Panc1 (cell line): Measurements from ENCODE around the gene TRIM17. TPM values are rescaled to one million over a fixed set of nuclear protein-coding genes. Genes with fewer than 3 reads are reported as not detected.

Experiments
- ATAC-seq: fragments of 200-7000 bp; cut with Tn5 transposase; 2 replicates; pipeline ENCODE4 v1.9.1; 2020; ENCODE audit warnings: mild to moderate bottlenecking, moderate library complexity
- BruUV-seq: library from RNA; stranded (reverse); fragments of 400-500 nt; replicated peaks from 2 replicates; lab custom pipeline; 2021; lab: Mats Ljungman, UMichigan
- CTCF ChIA-PET: fragments of 300-600 bp; sonication (Branson Sonifier 250); formaldehyde crosslinking; loops from one replicate; lab custom pipeline; 2022; ENCODE audit warnings: antibody characterized with exemption; lab: Charles Lee
- POLR2A ChIA-PET: fragments of 300-600 bp; sonication (Branson Sonifier 250); formaldehyde crosslinking; loops from one replicate; lab custom pipeline; 2022; ENCODE audit warnings: antibody characterized with exemption; lab: Charles Lee
- DNase-seq: peaks from one replicate; pipeline ENCODE4 v3.0.0-alpha.2; 2010; ENCODE audit warnings: low read depth, low spot score
- H3K27ac ChIP-seq: 2 replicates; pipeline ENCODE4 v1.5.1; 2011; ENCODE audit warnings: mild to moderate bottlenecking, low read length, inconsistent platforms
- H3K27me3 ChIP-seq: fragments of 200-500 bp; sonication (Bioruptor generic); 2 replicates; pipeline ENCODE4 v1.6.0; 2014; ENCODE audit warnings: low read length, inconsistent platforms; ENCODE audit not compliant: control insufficient read depth, insufficient read depth
- H3K36me3 ChIP-seq: fragments of 200-500 bp; sonication (Bioruptor generic); 2 replicates; pipeline ENCODE4 v1.5.1; 2014; ENCODE audit warnings: inconsistent platforms, mild to moderate bottlenecking, low read length, moderate library complexity; ENCODE audit not compliant: control insufficient read depth, insufficient read depth
- H3K4me1 ChIP-seq: 2 replicates; pipeline ENCODE4 v1.5.1; 2011; ENCODE audit warnings: inconsistent platforms, mild to moderate bottlenecking, low read length, moderate library complexity; ENCODE audit not compliant: control insufficient read depth, insufficient read depth
- H3K4me3 ChIP-seq, 2 experiments: 2 replicates each; pipeline ENCODE4 v1.5.1; 2011 to 2012; ENCODE audit warnings: low read depth in 2 of 2, low read length in 2 of 2, mild to moderate bottlenecking in 2 of 2, inconsistent platforms in 1 of 2, moderate library complexity in 1 of 2
- H3K9me3 ChIP-seq: fragments of 200-500 bp; sonication (Bioruptor generic); 2 replicates; pipeline ENCODE4 v1.5.1; 2014; ENCODE audit warnings: low read depth, mild to moderate bottlenecking, inconsistent platforms, low read length, moderate library complexity; ENCODE audit not compliant: control insufficient read depth, insufficient read depth
- POLR2AphosphoS5 ChIP-seq: IDR thresholded peaks from 2 replicates; pipeline ENCODE4 v1.6.1; 2012; ENCODE audit warnings: mild to moderate bottlenecking, low read depth, low read length, moderate library complexity
- SIN3A ChIP-seq: IDR thresholded peaks from 2 replicates; pipeline ENCODE4 v1.6.1; 2012; ENCODE audit warnings: low read depth, mild to moderate bottlenecking, low read length, moderate library complexity, borderline replicate concordance; ENCODE audit not compliant: insufficient read depth
- TCF7L2 ChIP-seq: IDR thresholded peaks from 2 replicates; pipeline ENCODE4 v1.6.1; 2011; ENCODE audit warnings: mild to moderate bottlenecking, low read depth, low read length, inconsistent platforms
- in situ Hi-C: cut with HindIII; loops from 2 replicates; pipeline ENCODE4 v1.10.0; 2016; ENCODE audit warnings: low sequenced_read_pairs, low pct_unique_long_range_greater_than_20kb
- intact Hi-C: fragments of 100-400 bp; cut with micrococcal nuclease; formaldehyde crosslinking; loops from one replicate; pipeline ENCODE4 v1.10.0; 2022; ENCODE audit not compliant: unreplicated experiment
- total RNA-seq: library from RNA; stranded (reverse); gene quantifications from one replicate; pipeline ENCODE4 v1.2.1, GENCODE V29; 2021; ENCODE audit not compliant: unreplicated experiment
- TF ChIP-seq, protein P1 (sequence below), 2 experiments: IDR thresholded peaks; 2 replicates each; pipeline ENCODE4 v1.6.1; 2011 to 2012; ENCODE audit warnings: low read depth in 2 of 2, control low read depth in 1 of 2, low read length in 1 of 2, mild to moderate bottlenecking in 1 of 2, moderate library complexity in 1 of 2; ENCODE audit not compliant: insufficient read depth in 1 of 2
- TF ChIP-seq, protein P2 (sequence below): fragments of 450-650 bp; IDR thresholded peaks from 2 replicates; pipeline ENCODE4 v1.5.1; 2017; ENCODE audit warnings: mild to moderate bottlenecking

The TRIM17 gene
- total RNA-seq, 1 experiment from 2014 or later: 1.2 TPM

DNA sequence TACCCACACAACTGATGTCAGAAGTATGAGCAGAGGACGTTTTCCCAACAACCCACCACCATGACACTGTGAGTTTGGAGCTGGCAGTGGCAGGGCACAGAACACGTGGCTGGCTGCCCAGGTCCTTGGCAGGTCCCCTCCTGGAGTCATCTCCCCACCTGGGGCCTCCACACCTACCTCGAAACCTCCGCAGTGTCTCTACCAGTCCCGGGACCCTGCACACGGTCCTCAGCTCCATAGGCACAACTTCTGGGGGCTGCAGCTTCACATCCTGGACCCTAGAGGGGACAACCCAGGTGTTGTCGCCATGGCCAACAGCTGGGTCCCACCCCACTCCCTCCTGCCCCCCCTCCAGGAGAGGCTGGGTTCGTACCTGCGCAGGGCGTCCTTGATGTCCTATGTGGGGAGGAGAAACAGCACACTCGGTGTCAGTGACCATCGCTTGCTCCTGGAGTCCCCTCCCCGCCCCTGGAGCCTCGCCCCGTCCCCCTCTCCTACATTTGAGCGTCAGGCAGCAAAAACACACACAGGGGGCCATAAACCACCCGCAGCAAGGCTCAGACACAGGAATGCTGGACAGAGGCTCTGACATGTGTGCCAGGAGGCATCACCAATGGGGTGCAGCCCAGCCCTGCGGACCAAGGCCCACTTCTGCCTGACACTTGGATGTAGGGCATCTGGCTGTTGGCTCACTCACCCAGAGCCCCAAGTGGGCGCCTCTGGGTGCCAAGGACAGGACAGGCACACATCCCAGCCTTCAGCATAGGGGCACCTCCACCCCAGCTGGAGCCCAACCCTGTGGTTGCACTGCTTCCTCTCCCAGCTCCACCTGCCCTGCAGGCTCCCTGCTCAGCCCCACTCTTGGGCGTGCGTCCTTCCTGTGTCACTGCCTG lies 19.6 kb downstream of the TRIM17 start:
- H3K27me3 ChIP-seq: no peaks in the 10 kb centered on the region
- POLR2A ChIA-PET: no interaction called here
- no peak overlapping the region for H3K27ac ChIP-seq
- H3K4me3 ChIP-seq: no peak overlapping the region
- in situ Hi-C loops (no loop called here), intact Hi-C loops (no loop called here)
- H3K9me3 ChIP-seq: no peaks in the 10 kb centered on the region
- H3K36me3 ChIP-seq: peaks cover 3% of the 10 kb centered on the region; the same call in 1 of the 2 replicates
- TF ChIP-seq POLR2AphosphoS5 (no peak), SIN3A (no peak), TCF7L2 (no peak)
- TF ChIP-seq, protein P1, sequence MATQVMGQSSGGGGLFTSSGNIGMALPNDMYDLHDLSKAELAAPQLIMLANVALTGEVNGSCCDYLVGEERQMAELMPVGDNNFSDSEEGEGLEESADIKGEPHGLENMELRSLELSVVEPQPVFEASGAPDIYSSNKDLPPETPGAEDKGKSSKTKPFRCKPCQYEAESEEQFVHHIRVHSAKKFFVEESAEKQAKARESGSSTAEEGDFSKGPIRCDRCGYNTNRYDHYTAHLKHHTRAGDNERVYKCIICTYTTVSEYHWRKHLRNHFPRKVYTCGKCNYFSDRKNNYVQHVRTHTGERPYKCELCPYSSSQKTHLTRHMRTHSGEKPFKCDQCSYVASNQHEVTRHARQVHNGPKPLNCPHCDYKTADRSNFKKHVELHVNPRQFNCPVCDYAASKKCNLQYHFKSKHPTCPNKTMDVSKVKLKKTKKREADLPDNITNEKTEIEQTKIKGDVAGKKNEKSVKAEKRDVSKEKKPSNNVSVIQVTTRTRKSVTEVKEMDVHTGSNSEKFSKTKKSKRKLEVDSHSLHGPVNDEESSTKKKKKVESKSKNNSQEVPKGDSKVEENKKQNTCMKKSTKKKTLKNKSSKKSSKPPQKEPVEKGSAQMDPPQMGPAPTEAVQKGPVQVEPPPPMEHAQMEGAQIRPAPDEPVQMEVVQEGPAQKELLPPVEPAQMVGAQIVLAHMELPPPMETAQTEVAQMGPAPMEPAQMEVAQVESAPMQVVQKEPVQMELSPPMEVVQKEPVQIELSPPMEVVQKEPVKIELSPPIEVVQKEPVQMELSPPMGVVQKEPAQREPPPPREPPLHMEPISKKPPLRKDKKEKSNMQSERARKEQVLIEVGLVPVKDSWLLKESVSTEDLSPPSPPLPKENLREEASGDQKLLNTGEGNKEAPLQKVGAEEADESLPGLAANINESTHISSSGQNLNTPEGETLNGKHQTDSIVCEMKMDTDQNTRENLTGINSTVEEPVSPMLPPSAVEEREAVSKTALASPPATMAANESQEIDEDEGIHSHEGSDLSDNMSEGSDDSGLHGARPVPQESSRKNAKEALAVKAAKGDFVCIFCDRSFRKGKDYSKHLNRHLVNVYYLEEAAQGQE (IDR thresholded peaks at IDR 0.05; ENCODE audit: insufficient read depth in 1 of 2, low read depth in 2 of 2, low read length in 1 of 2): no peak
- TF ChIP-seq, protein P2, sequence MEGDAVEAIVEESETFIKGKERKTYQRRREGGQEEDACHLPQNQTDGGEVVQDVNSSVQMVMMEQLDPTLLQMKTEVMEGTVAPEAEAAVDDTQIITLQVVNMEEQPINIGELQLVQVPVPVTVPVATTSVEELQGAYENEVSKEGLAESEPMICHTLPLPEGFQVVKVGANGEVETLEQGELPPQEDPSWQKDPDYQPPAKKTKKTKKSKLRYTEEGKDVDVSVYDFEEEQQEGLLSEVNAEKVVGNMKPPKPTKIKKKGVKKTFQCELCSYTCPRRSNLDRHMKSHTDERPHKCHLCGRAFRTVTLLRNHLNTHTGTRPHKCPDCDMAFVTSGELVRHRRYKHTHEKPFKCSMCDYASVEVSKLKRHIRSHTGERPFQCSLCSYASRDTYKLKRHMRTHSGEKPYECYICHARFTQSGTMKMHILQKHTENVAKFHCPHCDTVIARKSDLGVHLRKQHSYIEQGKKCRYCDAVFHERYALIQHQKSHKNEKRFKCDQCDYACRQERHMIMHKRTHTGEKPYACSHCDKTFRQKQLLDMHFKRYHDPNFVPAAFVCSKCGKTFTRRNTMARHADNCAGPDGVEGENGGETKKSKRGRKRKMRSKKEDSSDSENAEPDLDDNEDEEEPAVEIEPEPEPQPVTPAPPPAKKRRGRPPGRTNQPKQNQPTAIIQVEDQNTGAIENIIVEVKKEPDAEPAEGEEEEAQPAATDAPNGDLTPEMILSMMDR: no peak
- CTCF ChIA-PET: no interaction called here
- peaks cover 11% of the 10 kb centered on the region for H3K4me1 ChIP-seq
- no peak for DNase-seq
- no TSS peak for BruUV-seq
- ATAC-seq: no peak

DNA sequence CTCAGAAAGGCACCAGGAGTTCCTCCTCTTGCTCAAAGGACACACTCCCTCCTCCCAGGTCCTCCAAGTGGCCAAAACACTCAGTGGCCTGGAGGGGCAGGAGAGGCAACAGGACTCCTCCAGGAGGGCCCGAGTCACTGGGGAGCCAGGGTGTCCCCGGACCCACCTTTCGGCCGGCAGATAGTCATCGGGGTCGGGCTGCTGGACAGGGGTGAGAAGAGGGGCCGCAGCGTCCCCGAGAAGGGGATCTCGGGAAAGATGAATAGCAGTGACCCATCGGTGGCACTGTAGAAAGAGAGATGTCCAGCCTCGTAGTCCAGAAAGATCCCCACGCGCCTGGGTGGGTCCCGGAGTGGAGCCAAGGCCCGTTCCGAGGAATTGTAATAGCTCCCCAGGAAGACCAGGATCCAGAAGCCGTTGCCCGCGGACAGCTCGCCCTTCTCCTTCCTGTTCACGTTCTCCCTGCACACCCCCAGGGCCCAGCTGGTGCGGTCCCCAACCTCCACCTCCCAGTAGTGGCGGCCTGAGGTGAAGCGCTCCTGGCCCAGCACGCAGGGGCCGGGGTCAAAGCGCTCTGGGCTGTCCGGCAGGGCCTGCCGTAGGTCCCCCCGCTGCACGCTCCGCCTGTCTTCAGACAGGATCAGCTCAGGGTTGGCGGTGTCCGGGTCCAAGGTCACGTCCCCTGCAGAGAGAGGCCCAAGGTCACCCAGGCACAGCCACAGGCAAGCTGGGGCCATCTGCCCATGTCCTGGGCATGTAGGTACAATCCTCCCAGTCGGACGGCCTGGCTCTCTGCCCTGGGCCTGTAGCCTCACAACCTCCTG lies 21.9 kb downstream of the TRIM17 start:
- Histone ChIP-seq H3K9me3 (no peaks in the 10 kb centered on the region), H3K36me3 (peaks cover 3% of the 10 kb centered on the region; the same call in 1 of the 2 replicates), H3K27me3 (no peaks in the 10 kb centered on the region), H3K27ac (no peak overlapping the region), H3K4me3 (no peak overlapping the region), H3K4me1 (peaks cover 14% of the 10 kb centered on the region)
- intact Hi-C loops: no loop called here
- DNase-seq (no peak), ATAC-seq (no peak)
- in situ Hi-C loops: no loop called here
- no TSS peak for BruUV-seq
- POLR2A ChIA-PET: interaction anchor here (0.6 kb wide), 1 partner anchor 1284 kb away, joined by 3 read pairs; no protein-coding TSS in a partner anchor
- CTCF ChIA-PET: interaction anchor here (0.7 kb wide), 1 partner anchor 15 kb away, joined by 4 read pairs; no protein-coding TSS in a partner anchor
- TF ChIP-seq, protein P1 (IDR thresholded peaks at IDR 0.05; ENCODE audit: insufficient read depth in 1 of 2, low read depth in 2 of 2, low read length in 1 of 2): no peak
- TF ChIP-seq TCF7L2 (no peak), SIN3A (no peak), POLR2AphosphoS5 (no peak)
